AG09319 (cell line): Measurements from ENCODE around the gene NPRL2.
A peak's percentile ranks its signal among the peaks of the same experiment; 100 is the strongest.

Experiments used
- DNase-seq: peaks from one replicate; pipeline ENCODE4 v3.0.0-alpha.2; 2010; ENCODE audit warnings: low read depth; ENCODE audit errors: extremely low read depth
- TF ChIP-seq, protein P1 (sequence below): IDR thresholded peaks from 2 replicates; pipeline ENCODE4 v1.5.1; 2011; ENCODE audit warnings: low read depth, mild to moderate bottlenecking, inconsistent platforms, low read length, moderate library complexity

NPRL2 gene

DNA sequence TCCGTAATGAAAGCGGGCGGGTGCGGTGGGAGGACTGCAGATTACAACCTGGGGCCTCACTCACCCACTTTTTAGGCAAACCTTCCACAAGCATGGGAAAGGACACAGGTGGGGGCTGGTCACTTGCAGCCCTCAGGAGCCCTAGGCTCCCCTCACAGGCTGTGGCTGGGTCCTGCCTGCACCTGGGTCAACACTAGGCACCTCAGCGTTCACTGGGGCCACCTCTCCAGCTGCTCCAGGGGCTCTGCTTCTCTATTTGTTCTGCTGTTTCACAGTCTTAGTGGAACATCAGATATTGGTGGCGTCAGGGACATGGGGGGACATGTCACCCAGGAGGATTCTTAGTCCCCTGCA is 38.8 kb upstream of the NPRL2 start:
- TF ChIP-seq, protein P1, sequence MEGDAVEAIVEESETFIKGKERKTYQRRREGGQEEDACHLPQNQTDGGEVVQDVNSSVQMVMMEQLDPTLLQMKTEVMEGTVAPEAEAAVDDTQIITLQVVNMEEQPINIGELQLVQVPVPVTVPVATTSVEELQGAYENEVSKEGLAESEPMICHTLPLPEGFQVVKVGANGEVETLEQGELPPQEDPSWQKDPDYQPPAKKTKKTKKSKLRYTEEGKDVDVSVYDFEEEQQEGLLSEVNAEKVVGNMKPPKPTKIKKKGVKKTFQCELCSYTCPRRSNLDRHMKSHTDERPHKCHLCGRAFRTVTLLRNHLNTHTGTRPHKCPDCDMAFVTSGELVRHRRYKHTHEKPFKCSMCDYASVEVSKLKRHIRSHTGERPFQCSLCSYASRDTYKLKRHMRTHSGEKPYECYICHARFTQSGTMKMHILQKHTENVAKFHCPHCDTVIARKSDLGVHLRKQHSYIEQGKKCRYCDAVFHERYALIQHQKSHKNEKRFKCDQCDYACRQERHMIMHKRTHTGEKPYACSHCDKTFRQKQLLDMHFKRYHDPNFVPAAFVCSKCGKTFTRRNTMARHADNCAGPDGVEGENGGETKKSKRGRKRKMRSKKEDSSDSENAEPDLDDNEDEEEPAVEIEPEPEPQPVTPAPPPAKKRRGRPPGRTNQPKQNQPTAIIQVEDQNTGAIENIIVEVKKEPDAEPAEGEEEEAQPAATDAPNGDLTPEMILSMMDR, result no peak
- no peak for DNase-seq

DNA sequence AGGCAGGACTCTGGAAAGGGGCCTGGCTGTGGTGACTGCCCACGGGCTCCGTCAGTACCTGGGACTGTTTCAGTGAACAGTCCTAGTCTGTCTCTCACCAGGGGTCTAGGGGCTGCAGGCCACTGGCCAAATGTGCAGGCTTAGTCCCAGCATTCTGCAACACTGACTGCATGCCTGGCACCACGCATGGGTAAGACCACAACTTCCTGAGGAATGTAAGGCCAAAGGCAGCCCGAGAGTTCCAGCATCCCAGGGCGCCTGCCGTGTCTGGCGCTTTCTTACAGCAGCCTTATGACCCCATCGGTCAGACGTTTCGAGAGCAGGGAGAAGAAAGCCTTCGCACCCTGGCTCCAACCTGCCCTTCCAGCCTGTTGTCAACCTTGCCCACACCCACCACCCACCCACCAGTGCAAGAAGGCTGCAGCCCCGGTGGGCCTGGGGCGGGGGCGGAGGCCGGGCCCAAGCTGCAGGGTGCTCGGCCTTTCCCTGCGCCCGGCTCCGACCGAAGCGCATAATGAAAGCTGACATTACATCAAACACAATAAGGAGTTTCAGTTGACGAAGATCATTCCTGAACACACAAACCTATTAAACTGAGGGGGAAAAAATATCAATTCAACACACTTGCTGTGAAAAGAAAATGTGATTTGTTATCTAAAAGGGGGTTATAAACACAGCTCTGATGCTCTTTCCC is 38.3 kb upstream of the NPRL2 start:
- DNase-seq, result no peak
- TF ChIP-seq, protein P1, result no peak

DNA sequence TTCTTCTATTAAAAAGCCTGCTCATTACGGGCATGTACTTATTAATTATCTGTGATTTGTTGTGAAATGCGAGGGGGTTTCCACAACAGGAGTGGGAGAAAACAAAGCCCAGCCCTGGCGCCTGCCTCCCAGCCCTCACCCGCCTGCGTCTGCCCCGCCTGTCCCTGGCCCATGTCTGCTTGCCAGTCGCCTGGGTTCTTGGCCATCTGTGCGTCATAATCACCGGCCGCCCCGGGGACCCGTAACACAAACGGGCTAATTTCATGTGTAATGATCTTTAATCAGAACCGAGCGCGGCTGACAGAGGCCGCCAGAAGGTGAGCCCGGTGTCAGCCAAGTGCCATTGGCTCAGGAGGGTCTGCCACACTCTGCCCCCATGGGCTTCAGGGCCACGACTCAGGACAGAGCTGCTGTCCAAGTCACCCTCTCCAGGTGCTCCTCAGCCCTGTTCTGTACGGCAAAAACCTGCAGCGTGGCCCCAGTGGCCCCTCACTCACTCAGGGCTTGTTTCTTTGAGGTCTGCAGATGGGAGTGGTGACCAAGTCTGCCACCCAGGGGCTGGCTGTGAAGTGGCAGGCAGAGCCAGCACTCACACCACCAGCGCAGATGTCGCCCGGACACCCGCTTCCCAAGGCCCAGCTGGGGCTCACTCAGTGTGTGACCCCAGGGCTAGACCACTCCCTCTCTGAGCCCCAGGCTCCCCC is 37.6 kb upstream of the NPRL2 start:
- TF ChIP-seq, protein P1, result peak; percentile 30
- no peak for DNase-seq

DNA sequence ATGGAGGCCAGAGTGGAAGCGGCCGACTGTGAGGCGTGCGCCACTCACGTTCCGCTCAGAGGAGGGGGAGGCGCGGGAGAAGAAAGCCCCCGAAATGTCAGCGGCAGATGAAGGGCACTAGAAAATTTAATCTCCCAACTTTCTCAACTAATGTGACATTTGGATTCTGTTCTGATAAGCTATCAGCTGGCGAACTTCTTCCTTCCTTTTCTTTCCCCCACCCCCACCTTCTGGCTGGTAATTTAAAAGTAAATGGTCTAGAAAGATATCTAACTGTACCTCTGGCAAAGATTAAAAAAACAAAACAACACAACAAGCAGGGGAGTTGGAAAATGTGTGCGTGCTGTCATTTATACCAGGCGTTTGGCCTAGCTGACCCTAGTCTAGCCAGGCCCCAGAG is 35.2 kb upstream of the NPRL2 start:
- no peak for DNase-seq
- TF ChIP-seq, protein P1, result no peak

DNA sequence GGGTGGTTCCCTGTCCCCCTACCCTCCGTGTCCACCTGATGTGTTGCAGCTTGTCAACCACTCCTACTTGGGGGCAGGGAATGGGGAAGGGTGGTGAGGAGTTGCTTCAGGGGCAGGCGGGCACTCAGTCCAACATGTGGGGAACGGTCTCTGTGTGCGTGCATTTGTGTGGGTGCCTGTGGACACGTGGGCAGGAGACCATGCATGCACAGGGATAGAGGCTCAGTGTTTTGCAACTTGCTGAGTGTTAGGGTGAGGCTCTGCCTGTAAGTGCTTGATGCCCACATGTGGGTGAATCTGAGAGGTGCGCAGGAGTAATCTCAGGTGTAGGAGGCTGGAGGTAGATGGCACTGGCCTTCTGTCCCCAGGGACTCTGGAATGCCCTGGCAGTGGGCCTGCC is 33.2 kb upstream of the NPRL2 start:
- TF ChIP-seq, protein P1, result no peak
- no peak for DNase-seq

DNA sequence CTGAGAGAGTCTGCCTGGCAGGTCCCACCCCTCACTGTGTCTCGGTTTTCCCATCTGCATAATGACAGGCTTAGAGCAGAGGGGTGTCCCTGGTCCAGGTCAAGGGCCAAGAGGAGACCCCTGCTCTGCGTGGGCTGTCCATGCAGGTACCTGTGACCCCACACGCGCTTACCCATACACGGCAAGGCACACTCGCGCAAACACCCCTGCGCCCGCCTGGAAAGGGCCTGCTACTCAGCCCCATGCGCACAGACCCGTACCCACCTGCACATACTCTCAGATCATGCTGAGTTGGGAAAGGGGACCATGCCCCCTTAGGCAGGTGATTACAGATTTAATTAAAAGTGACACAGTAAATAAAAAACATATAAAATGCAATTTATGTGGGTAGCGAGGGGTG is 32.1 kb upstream of the NPRL2 start:
- TF ChIP-seq, protein P1, result no peak
- no peak for DNase-seq

DNA sequence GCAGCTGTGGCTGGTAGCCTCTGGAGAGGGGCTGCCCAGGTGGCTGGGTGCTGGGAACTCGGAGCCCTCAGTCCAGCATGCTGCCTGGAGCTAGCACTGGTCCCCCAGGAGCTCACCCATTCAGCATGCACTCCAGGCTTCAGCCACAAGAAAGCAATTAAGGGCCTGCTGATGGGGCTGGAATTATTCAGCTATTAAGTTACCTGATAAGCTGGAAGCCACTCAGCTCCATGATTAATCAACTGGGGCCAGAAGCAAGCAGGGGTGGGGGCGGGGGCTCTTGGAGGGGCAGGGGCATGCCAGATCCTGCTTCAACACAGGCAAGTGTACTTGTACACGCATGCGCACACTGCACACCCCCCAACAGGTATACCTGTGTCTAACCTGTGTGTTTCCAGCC is 30.8 kb upstream of the NPRL2 start:
- TF ChIP-seq, protein P1, result no peak
- DNase-seq, result no peak
